DND-41 (cell line): Measurements from ENCODE around the gene EGR4.
"Not testable (repeated sequence)": the region's sequence is repeated elsewhere in the genome, so short reads cannot be mapped to it uniquely, and the experiment has no call there.

Experiments used
- ATAC-seq: fragments of 200-7000 bp; cut with Tn5 transposase; 3 replicates; pipeline ENCODE4 v1.9.1; 2021; ENCODE audit warnings: low read depth; ENCODE audit not compliant: insufficient read depth
- DNase-seq: peaks from one replicate; pipeline ENCODE4 v3.0.0-alpha.2; 2020
- H2AFZ ChIP-seq: 2 replicates; pipeline ENCODE4 v1.6.0; 2012; ENCODE audit warnings: low read depth, low read length
- H3K27ac ChIP-seq: 2 replicates; pipeline ENCODE4 v1.5.1; 2012; ENCODE audit warnings: low read length, inconsistent platforms
- H3K27me3 ChIP-seq: fragments of 200-600 bp; sonication (generic); 2 replicates; pipeline ENCODE4 v1.6.0; 2012; ENCODE audit warnings: low read length, mild to moderate bottlenecking, inconsistent platforms; ENCODE audit not compliant: insufficient read depth, poor library complexity
- H3K36me3 ChIP-seq: 2 replicates; pipeline ENCODE4 v1.5.1; 2012; ENCODE audit warnings: low read length, inconsistent platforms; ENCODE audit not compliant: insufficient read depth
- H3K4me1 ChIP-seq: 2 replicates; pipeline ENCODE4 v1.5.1; 2012; ENCODE audit warnings: mild to moderate bottlenecking, low read length; ENCODE audit not compliant: insufficient read depth
- H3K4me2 ChIP-seq: 2 replicates; pipeline ENCODE4 v1.6.0; 2012; ENCODE audit warnings: mild to moderate bottlenecking, moderate library complexity, low read length, inconsistent platforms; ENCODE audit not compliant: insufficient read depth
- H3K4me3 ChIP-seq, 2 experiments: fragments of 200-600 bp in 1 of 2; shearing (Covaris generic) in 1 of 2; 2 replicates each; pipeline ENCODE4 v1.5.1; 2012 to 2016; ENCODE audit warnings: inconsistent platforms in 2 of 2, low read length in 2 of 2, mild to moderate bottlenecking in 2 of 2, low read depth in 1 of 2, moderate library complexity in 1 of 2
- H3K79me2 ChIP-seq: 2 replicates; pipeline ENCODE4 v1.6.0; 2012; ENCODE audit warnings: low read length, inconsistent platforms; ENCODE audit not compliant: insufficient read depth
- H3K9ac ChIP-seq: 2 replicates; pipeline ENCODE4 v1.6.0; 2012; ENCODE audit warnings: low read depth, mild to moderate bottlenecking, inconsistent platforms, low read length, moderate library complexity
- H3K9me3 ChIP-seq: 2 replicates; pipeline ENCODE4 v1.5.1; 2012; ENCODE audit warnings: low read length, moderate library complexity, mild to moderate bottlenecking, inconsistent platforms; ENCODE audit not compliant: insufficient read depth, severe bottlenecking
- H4K20me1 ChIP-seq: 2 replicates; pipeline ENCODE4 v1.6.0; 2012; ENCODE audit warnings: low read length; ENCODE audit not compliant: insufficient read depth
- CTCF ChIP-seq: IDR thresholded peaks from 2 replicates; pipeline ENCODE4 v1.5.1; 2012; ENCODE audit warnings: borderline replicate concordance, low read length, moderate library complexity, mild to moderate bottlenecking; ENCODE audit not compliant: poor library complexity, severe bottlenecking; ENCODE audit errors: extremely low read depth
- EZH2 ChIP-seq: IDR thresholded peaks from 3 replicates; pipeline ENCODE4 v1.6.1; 2012; ENCODE audit warnings: borderline replicate concordance, low read depth, mild to moderate bottlenecking, moderate library complexity, low read length, inconsistent platforms; ENCODE audit not compliant: severe bottlenecking

The EGR4 gene

GRCh38 chr2:73264783-73265182 is 28.6 kb downstream of the EGR4 start:
- ATAC-seq: no peak
- Histone ChIP-seq H3K79me2 (peaks cover 14% of the 10 kb centered on the region), H3K4me2 (no peak overlapping the region), H3K27ac (no peak overlapping the region), H4K20me1 (peaks cover 36% of the 10 kb centered on the region), H3K4me1 (no peaks in the 10 kb centered on the region), H3K4me3 (no peak overlapping the region), H3K27me3 (no peaks in the 10 kb centered on the region), H3K9me3 (no peaks in the 10 kb centered on the region), H3K9ac (no peak overlapping the region), H3K36me3 (peaks cover 85% of the 10 kb centered on the region), H2AFZ (no peak overlapping the region)
- DNase-seq: no peak
- TF ChIP-seq EZH2: no peak
- TF ChIP-seq CTCF: no peak

- no peaks in the 10 kb centered on the region for H3K27me3 ChIP-seq
- peaks cover 12% of the 10 kb centered on the region for H3K79me2 ChIP-seq
- no peaks in the 10 kb centered on the region for H3K4me1 ChIP-seq
- H4K20me1 ChIP-seq: peaks cover 36% of the 10 kb centered on the region
- H3K4me2 ChIP-seq: no peak overlapping the region
- no peaks in the 10 kb centered on the region for H3K9me3 ChIP-seq
- H3K36me3 ChIP-seq: peaks cover 88% of the 10 kb centered on the region
- no peak for ATAC-seq
- TF ChIP-seq CTCF (no peak), EZH2 (no peak)
- no peak for DNase-seq
- H3K27ac ChIP-seq: no peak overlapping the region
- no peak overlapping the region for H2AFZ ChIP-seq
- H3K9ac ChIP-seq: no peak overlapping the region
- no peak overlapping the region for H3K4me3 ChIP-seq
These were observed 29.1 kb downstream of the EGR4 start for GRCh38 chr2:73264332-73264606.

GRCh38 chr2:73263540-73264331 is 29.6 kb downstream of the EGR4 start:
- no peaks in the 10 kb centered on the region for H3K4me1 ChIP-seq
- no peak overlapping the region for H3K4me2 ChIP-seq
- ATAC-seq (no peak), DNase-seq (no peak)
- H3K27ac ChIP-seq: no peak overlapping the region
- peaks cover 36% of the 10 kb centered on the region for H4K20me1 ChIP-seq
- peaks cover 89% of the 10 kb centered on the region for H3K36me3 ChIP-seq
- H3K4me3 ChIP-seq: no peak overlapping the region
- H3K9me3 ChIP-seq: no peaks in the 10 kb centered on the region
- no peaks in the 10 kb centered on the region for H3K27me3 ChIP-seq
- H3K9ac ChIP-seq: no peak overlapping the region
- H3K79me2 ChIP-seq: peaks cover 12% of the 10 kb centered on the region
- H2AFZ ChIP-seq: no peak overlapping the region
- no peak for TF ChIP-seq CTCF
- no peak for TF ChIP-seq EZH2

GRCh38 chr2:73262691-73263429 is 30.5 kb downstream of the EGR4 start:
- not testable (repeated sequence) for H3K4me3 ChIP-seq, H3K4me2 ChIP-seq, DNase-seq, ATAC-seq, H3K4me1 ChIP-seq, H3K27ac ChIP-seq, H3K9me3 ChIP-seq, H3K27me3 ChIP-seq, H3K9ac ChIP-seq, H2AFZ ChIP-seq
- Histone ChIP-seq H3K36me3 (peaks cover 89% of the 10 kb centered on the region), H3K79me2 (peaks cover 12% of the 10 kb centered on the region), H4K20me1 (peaks cover 30% of the 10 kb centered on the region)
